Caco-2 (cell line): ENCODE measurements around the gene AUTS2. TPM values are rescaled to one million over a fixed set of nuclear protein-coding genes. Genes with fewer than 3 reads are reported as not detected.

Source experiments
- BruUV-seq: library from RNA; stranded (reverse); fragments of 400-500 nt; replicated peaks from 2 replicates; lab custom pipeline; 2021; lab: Mats Ljungman, UMichigan
- CTCF ChIA-PET: fragments of 300-600 bp; sonication (Branson Sonifier 250); formaldehyde crosslinking; loops from one replicate; lab custom pipeline; 2022; ENCODE audit warnings: antibody characterized with exemption; lab: Charles Lee
- POLR2A ChIA-PET: fragments of 300-600 bp; sonication (Branson Sonifier 250); formaldehyde crosslinking; loops from one replicate; lab custom pipeline; 2022; ENCODE audit warnings: antibody characterized with exemption; lab: Charles Lee
- DNase-seq, 2 experiments: peaks; one replicate each; pipeline versions ENCODE4 v3.0.0 to v3.0.0-alpha.2; 2020 to 2022
- H3K27me3 ChIP-seq: replicated peaks from 2 replicates; pipeline ENCODE4 v1.6.0; 2011; ENCODE audit warnings: low read length; ENCODE audit not compliant: control insufficient read depth, insufficient read depth
- H3K36me3 ChIP-seq: 2 replicates; pipeline ENCODE4 v1.5.1; 2011; ENCODE audit warnings: low read length; ENCODE audit not compliant: control insufficient read depth, insufficient read depth
- H3K4me1 ChIP-seq: fragments of 250-450 bp; sonication (Bioruptor Pico); 2 replicates; pipeline ENCODE4 v1.5.1; 2020; ENCODE audit warnings: mild to moderate bottlenecking
- H3K4me3 ChIP-seq: 2 replicates; pipeline ENCODE4 v1.5.1; 2011; ENCODE audit warnings: low read depth, mild to moderate bottlenecking, control low read depth, low read length
- H3K9me3 ChIP-seq: fragments of 250-450 bp; sonication (Bioruptor Pico); 2 replicates; pipeline ENCODE4 v1.5.1; 2020; ENCODE audit warnings: mild to moderate bottlenecking, moderate library complexity
- H3K27ac Mint-ChIP-seq: one replicate; pipeline ENCODE4 v1.8.0; 2022; ENCODE audit warnings: mixed read lengths; ENCODE audit not compliant: unreplicated experiment
- H3K27me3 Mint-ChIP-seq: one replicate; pipeline ENCODE4 v1.8.0; 2022; ENCODE audit warnings: mixed read lengths; ENCODE audit not compliant: insufficient read depth, unreplicated experiment
- H3K36me3 Mint-ChIP-seq: one replicate; pipeline ENCODE4 v1.8.0; 2022; ENCODE audit warnings: mild to moderate bottlenecking, mixed read lengths; ENCODE audit not compliant: insufficient read depth, unreplicated experiment
- H3K4me1 Mint-ChIP-seq: one replicate; pipeline ENCODE4 v1.8.0; 2022; ENCODE audit warnings: low read depth, mixed read lengths; ENCODE audit not compliant: unreplicated experiment
- H3K4me3 Mint-ChIP-seq: one replicate; pipeline ENCODE4 v1.8.0; 2022; ENCODE audit warnings: mild to moderate bottlenecking, moderate library complexity, mixed read lengths; ENCODE audit not compliant: unreplicated experiment
- H3K9me3 Mint-ChIP-seq: one replicate; pipeline ENCODE4 v1.8.0; 2022; ENCODE audit warnings: mixed read lengths; ENCODE audit not compliant: unreplicated experiment
- intact Hi-C: fragments of 100-400 bp; cut with micrococcal nuclease; formaldehyde crosslinking; loops from one replicate; pipeline ENCODE4 v1.10.0; 2022; ENCODE audit not compliant: unreplicated experiment
- total RNA-seq: library from RNA; stranded (reverse); gene quantifications from 2 replicates; pipeline ENCODE4 v1.2.3, GENCODE V29; 2022
- TF ChIP-seq, protein P1 (sequence below), 2 experiments: fragments of 200-600 bp in 1 of 2; IDR thresholded peaks; 1 replicate in 1 of 2; 2 replicates in 1 of 2; pipeline versions ENCODE4 v1.5.1 to v1.8.0; 2011 to 2022; ENCODE audit warnings: antibody characterized with exemption in 1 of 2, control low read depth in 1 of 2, inconsistent platforms in 1 of 2, low read depth in 1 of 2, low read length in 1 of 2, mild to moderate bottlenecking in 1 of 2, moderate library complexity in 1 of 2; ENCODE audit not compliant: insufficient read depth in 1 of 2, severe bottlenecking in 1 of 2, unreplicated experiment in 1 of 2

The AUTS2 gene
- total RNA-seq, 1 experiment from 2014 or later, result 37.1 TPM

GRCh38 chr7:70241536-70242175 is 643.4 kb downstream of the AUTS2 start:
- TF ChIP-seq, protein P1, sequence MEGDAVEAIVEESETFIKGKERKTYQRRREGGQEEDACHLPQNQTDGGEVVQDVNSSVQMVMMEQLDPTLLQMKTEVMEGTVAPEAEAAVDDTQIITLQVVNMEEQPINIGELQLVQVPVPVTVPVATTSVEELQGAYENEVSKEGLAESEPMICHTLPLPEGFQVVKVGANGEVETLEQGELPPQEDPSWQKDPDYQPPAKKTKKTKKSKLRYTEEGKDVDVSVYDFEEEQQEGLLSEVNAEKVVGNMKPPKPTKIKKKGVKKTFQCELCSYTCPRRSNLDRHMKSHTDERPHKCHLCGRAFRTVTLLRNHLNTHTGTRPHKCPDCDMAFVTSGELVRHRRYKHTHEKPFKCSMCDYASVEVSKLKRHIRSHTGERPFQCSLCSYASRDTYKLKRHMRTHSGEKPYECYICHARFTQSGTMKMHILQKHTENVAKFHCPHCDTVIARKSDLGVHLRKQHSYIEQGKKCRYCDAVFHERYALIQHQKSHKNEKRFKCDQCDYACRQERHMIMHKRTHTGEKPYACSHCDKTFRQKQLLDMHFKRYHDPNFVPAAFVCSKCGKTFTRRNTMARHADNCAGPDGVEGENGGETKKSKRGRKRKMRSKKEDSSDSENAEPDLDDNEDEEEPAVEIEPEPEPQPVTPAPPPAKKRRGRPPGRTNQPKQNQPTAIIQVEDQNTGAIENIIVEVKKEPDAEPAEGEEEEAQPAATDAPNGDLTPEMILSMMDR (IDR thresholded peaks at IDR 0.05; ENCODE audit: insufficient read depth in 1 of 2, low read depth in 1 of 2, low read length in 1 of 2, severe bottlenecking in 1 of 2, unreplicated experiment in 1 of 2), result no peak
- Histone ChIP-seq H3K36me3 (no peaks in the 10 kb centered on the region), H3K9me3 (0 out of 2 replicates have a peak, but pooled peaks cover 2% of the 10 kb centered on the region), H3K4me3 (no peak overlapping the region), H3K27me3 (no peaks in the 10 kb centered on the region), H3K4me1 (no peaks in the 10 kb centered on the region)
- Mint-ChIP-seq H3K27ac (no peak overlapping the region), H3K4me3 (no peak overlapping the region), H3K4me1 (peaks cover 7% of the 10 kb centered on the region), H3K36me3 (no peaks in the 10 kb centered on the region), H3K9me3 (no peaks in the 10 kb centered on the region), H3K27me3 (no peaks in the 10 kb centered on the region)
- POLR2A ChIA-PET, result no interaction called here
- CTCF ChIA-PET, result no interaction called here
- intact Hi-C loops, result no loop called here
- no TSS peak for BruUV-seq
- no peak for DNase-seq

DNA sequence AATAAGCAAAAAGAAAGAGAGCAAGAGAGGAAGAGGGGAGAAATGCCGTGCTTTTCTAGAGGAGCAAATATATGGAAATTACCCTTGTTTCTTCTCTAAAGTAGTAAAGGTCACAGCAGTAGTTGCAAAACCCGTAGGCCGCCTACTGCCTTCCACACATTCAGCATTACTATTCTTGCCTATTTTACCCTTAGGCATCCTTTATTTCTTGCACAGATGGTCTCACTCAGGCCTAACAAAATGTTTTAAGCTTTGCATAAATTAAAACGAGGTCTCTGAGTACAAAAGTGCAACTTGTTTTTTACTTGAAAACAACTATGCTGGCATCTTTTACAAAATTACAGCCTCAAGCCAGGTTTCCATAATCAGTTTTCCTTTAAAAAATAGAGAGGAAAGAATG is 644.6 kb downstream of the AUTS2 start:
- H3K36me3 Mint-ChIP-seq, result no peaks in the 10 kb centered on the region
- POLR2A ChIA-PET, result no interaction called here
- Histone ChIP-seq H3K4me3 (no peak overlapping the region), H3K27me3 (no peaks in the 10 kb centered on the region), H3K36me3 (no peaks in the 10 kb centered on the region), H3K4me1 (no peaks in the 10 kb centered on the region), H3K9me3 (peaks cover 7% of the 10 kb centered on the region; the same call in 1 of the 2 replicates)
- H3K4me1 Mint-ChIP-seq, result peaks cover 7% of the 10 kb centered on the region
- TF ChIP-seq, protein P1 (IDR thresholded peaks at IDR 0.05; ENCODE audit: insufficient read depth in 1 of 2, low read depth in 1 of 2, low read length in 1 of 2, severe bottlenecking in 1 of 2, unreplicated experiment in 1 of 2), result no peak
- no peaks in the 10 kb centered on the region for H3K9me3 Mint-ChIP-seq
- H3K27me3 Mint-ChIP-seq, result no peaks in the 10 kb centered on the region
- intact Hi-C loops, result no loop called here
- no peak for DNase-seq
- no TSS peak for BruUV-seq
- H3K27ac Mint-ChIP-seq, result no peak overlapping the region
- CTCF ChIA-PET, result no interaction called here
- no peak overlapping the region for H3K4me3 Mint-ChIP-seq

DNA sequence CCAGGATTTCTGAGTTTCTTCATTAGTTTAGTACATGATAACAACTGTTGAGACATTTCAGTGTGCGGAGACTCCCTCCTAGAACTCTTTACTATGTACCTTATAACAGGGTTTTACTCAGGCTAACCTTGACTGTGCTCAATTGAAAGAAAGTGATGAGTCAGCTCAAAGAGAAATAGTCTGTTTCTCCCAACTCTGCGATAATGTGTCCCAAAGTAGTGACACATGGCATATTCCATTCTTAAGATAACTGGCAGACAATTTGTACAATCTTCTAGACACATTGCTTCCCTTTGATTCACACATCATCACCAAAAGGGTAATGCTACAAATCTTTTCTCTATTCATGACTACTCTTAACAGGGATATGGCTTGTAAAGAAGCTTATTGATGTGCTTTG is 645.2 kb downstream of the AUTS2 start:
- DNase-seq, result no peak
- no peak overlapping the region for H3K4me3 Mint-ChIP-seq
- Histone ChIP-seq H3K4me1 (no peaks in the 10 kb centered on the region), H3K9me3 (peaks cover 7% of the 10 kb centered on the region; the same call in 1 of the 2 replicates), H3K27me3 (no peaks in the 10 kb centered on the region), H3K36me3 (no peaks in the 10 kb centered on the region), H3K4me3 (no peak overlapping the region)
- no peaks in the 10 kb centered on the region for H3K36me3 Mint-ChIP-seq
- no peak overlapping the region for H3K27ac Mint-ChIP-seq
- intact Hi-C loops, result no loop called here
- CTCF ChIA-PET, result no interaction called here
- H3K4me1 Mint-ChIP-seq, result peaks cover 2% of the 10 kb centered on the region
- no peaks in the 10 kb centered on the region for H3K27me3 Mint-ChIP-seq
- TF ChIP-seq, protein P1 (IDR thresholded peaks at IDR 0.05; ENCODE audit: insufficient read depth in 1 of 2, low read depth in 1 of 2, low read length in 1 of 2, severe bottlenecking in 1 of 2, unreplicated experiment in 1 of 2), result no peak
- BruUV-seq, result no TSS peak
- H3K9me3 Mint-ChIP-seq, result no peaks in the 10 kb centered on the region
- POLR2A ChIA-PET, result no interaction called here
